ENCODE data around the gene TMED9.
"Not testable (repeated sequence)": the region's sequence is repeated elsewhere in the genome, so short reads cannot be mapped to it uniquely, and the experiment has no call there.

DNA sequence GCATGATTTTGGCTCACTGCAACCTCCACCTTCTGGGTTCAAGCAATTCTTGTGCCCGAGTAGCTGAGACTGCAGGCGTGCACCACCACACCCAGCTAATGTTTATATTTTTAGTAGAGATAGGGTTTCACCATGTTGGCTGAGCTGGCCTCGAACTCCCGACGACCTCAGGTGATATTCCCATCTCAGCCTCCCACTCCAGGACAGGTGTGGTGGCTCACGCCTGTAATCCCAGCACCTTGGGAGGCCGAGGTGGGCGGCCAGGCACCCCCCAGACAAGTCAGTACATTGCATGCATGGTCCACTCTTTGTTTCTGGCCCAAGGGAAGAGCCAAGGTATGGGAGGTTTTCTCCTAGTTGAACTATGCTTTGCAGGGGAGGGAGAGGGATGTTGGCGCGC is 32.2 kb downstream of the TMED9 start:
- TF ChIP-seq, protein P1, sequence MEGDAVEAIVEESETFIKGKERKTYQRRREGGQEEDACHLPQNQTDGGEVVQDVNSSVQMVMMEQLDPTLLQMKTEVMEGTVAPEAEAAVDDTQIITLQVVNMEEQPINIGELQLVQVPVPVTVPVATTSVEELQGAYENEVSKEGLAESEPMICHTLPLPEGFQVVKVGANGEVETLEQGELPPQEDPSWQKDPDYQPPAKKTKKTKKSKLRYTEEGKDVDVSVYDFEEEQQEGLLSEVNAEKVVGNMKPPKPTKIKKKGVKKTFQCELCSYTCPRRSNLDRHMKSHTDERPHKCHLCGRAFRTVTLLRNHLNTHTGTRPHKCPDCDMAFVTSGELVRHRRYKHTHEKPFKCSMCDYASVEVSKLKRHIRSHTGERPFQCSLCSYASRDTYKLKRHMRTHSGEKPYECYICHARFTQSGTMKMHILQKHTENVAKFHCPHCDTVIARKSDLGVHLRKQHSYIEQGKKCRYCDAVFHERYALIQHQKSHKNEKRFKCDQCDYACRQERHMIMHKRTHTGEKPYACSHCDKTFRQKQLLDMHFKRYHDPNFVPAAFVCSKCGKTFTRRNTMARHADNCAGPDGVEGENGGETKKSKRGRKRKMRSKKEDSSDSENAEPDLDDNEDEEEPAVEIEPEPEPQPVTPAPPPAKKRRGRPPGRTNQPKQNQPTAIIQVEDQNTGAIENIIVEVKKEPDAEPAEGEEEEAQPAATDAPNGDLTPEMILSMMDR (IDR thresholded peaks at IDR 0.05): not testable (repeated sequence)
- TF ChIP-seq EP300 (IDR thresholded peaks at IDR 0.05): not testable (repeated sequence)

All from tibial nerve (tissue), 4 donors.